Measurements from ENCODE around the gene IGF1R. TPM values are rescaled to one million over a fixed set of nuclear protein-coding genes. Genes with fewer than 3 reads are reported as not detected.
"Not testable (repeated sequence)": the region's sequence is repeated elsewhere in the genome, so short reads cannot be mapped to it uniquely, and the experiment has no call there.

The IGF1R gene
- total RNA-seq, 1 donor from 2014 or later = 97.7 TPM

DNA sequence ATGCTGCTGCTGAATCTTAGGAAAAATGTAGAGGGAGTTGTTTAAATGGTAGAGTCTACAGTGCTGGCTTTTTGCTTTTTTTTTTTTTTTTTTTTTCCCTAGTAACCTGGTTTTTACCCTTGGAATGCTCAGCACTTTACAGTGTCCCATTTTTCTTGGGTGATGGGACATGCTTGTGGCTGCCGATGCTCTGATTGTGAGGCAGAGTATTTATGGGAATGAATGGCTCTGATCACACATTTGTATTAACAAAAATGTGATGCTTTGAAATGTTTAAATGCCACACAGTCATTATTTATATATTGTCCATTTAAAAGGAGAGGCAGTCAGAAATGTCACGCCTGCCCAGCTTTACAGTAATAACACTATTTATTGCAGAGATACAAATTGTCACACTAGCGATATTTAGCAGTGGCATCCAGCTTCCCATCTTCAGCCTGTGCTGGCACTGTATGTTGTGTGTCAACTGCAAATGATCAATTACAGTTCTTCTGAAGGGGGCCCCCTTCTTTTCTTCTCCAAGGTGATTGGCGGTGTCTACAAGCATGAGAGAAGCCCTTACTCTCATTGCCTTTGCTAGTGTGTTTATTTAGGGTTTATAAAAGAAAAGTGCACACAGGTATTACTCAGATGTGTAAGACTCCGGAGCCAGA, 30.9 kb upstream of the IGF1R start:
- H3K4me3 ChIP-seq = no peak overlapping the region
- no peaks in the 10 kb centered on the region for H3K9me3 ChIP-seq
- no peaks in the 10 kb centered on the region for H3K36me3 ChIP-seq
- intact Hi-C loops (cut with DNase I) = no loop called here
- no peaks in the 10 kb centered on the region for H3K27me3 ChIP-seq
- DNase-seq (ENCODE audit: extremely low spot score in 2 of 2) = no peak
- TF ChIP-seq POLR2AphosphoS5 (IDR thresholded peaks at IDR 0.05; ENCODE audit: insufficient read depth in 1 of 2, low read depth in 1 of 2) (no peak), POLR2A (IDR thresholded peaks at IDR 0.05) (no peak)
- TF ChIP-seq, protein P1, sequence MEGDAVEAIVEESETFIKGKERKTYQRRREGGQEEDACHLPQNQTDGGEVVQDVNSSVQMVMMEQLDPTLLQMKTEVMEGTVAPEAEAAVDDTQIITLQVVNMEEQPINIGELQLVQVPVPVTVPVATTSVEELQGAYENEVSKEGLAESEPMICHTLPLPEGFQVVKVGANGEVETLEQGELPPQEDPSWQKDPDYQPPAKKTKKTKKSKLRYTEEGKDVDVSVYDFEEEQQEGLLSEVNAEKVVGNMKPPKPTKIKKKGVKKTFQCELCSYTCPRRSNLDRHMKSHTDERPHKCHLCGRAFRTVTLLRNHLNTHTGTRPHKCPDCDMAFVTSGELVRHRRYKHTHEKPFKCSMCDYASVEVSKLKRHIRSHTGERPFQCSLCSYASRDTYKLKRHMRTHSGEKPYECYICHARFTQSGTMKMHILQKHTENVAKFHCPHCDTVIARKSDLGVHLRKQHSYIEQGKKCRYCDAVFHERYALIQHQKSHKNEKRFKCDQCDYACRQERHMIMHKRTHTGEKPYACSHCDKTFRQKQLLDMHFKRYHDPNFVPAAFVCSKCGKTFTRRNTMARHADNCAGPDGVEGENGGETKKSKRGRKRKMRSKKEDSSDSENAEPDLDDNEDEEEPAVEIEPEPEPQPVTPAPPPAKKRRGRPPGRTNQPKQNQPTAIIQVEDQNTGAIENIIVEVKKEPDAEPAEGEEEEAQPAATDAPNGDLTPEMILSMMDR (IDR thresholded peaks at IDR 0.05) = no peak
- H3K27ac ChIP-seq = no peak overlapping the region
- no peaks in the 10 kb centered on the region for H3K4me1 ChIP-seq

DNA sequence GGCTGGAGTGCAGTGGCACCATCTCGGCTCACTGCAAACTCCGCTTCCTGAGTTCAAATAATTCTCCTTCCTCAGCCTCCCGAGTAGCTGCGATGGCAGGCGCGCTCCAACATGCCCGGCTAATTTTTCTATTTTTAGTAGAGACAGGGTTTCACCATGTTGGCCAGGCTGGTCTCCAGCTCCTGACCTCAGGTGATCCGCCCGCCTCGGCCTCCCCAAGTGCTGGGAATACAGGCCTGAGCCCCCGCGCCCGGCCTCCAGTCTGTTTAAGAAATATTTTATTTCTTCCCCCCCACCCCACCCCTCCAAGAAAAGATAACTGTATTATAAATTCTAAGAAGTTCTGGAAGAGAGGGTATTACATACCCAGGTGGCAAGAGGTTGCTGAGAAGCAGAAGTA, 29.8 kb upstream of the IGF1R start:
- DNase-seq (ENCODE audit: extremely low spot score in 2 of 2); H3K27me3 ChIP-seq; H3K9me3 ChIP-seq; H3K36me3 ChIP-seq; H3K4me3 ChIP-seq; intact Hi-C loops (cut with DNase I); H3K4me1 ChIP-seq; H3K27ac ChIP-seq: not testable (repeated sequence)

DNA sequence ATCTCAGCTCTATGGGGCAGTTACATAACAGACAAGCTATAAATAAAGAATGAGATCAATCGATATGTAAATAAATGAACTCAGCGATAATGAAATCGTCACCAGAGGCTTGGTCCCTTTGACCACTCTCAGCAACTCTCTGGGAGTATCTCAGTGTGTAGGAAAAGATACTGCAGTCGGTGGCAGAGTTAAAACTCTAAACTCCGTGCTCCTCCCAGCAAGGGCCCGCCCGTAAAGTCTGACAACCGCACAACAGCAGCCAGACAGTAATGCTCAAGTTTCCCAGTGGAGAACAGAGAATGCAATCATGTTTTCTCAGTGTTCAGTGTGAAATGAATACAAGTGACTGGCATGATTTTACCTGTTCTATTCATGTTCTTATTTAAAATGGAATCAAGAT, 28.3 kb upstream of the IGF1R start:
- H3K27ac ChIP-seq = no peak overlapping the region
- intact Hi-C loops (cut with DNase I) = no loop called here

DNA sequence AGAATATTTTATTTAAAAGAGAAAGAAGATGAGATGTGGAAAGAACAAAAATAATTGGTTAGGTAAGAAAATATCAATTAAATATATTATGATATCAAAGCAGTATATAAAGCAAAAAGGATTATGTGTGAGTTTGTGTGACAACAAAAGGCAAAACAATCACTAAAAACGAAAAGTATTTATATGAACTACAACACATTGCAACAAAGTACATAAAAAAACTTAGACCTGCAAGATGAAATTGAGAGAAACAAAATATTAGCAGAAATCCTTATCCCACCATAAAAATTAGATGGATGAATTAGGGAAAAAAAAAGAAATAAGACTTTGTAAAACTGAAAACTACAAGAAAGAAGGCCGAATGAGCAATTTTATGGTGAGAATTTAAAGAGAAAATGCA, 27.3 kb upstream of the IGF1R start:
- intact Hi-C loops (cut with DNase I) = no loop called here
- Histone ChIP-seq H3K36me3 (no peaks in the 10 kb centered on the region), H3K4me1 (no peaks in the 10 kb centered on the region), H3K9me3 (no peaks in the 10 kb centered on the region), H3K4me3 (no peak overlapping the region), H3K27me3 (no peaks in the 10 kb centered on the region), H3K27ac (no peak overlapping the region)
- no peak for DNase-seq (ENCODE audit: extremely low spot score in 2 of 2)
- TF ChIP-seq POLR2AphosphoS5 (IDR thresholded peaks at IDR 0.05; ENCODE audit: insufficient read depth in 1 of 2, low read depth in 1 of 2) = no peak
- TF ChIP-seq, protein P1 (IDR thresholded peaks at IDR 0.05) = no peak
- TF ChIP-seq POLR2A (IDR thresholded peaks at IDR 0.05) = no peak

More for the DNA sequence above, 28.3 kb upstream of the IGF1R start:
- Histone ChIP-seq H3K9me3 (no peaks in the 10 kb centered on the region), H3K27me3 (no peaks in the 10 kb centered on the region), H3K4me1 (no peaks in the 10 kb centered on the region), H3K36me3 (no peaks in the 10 kb centered on the region), H3K4me3 (no peak overlapping the region)
- no peak for TF ChIP-seq POLR2AphosphoS5 (IDR thresholded peaks at IDR 0.05; ENCODE audit: insufficient read depth in 1 of 2, low read depth in 1 of 2)
- TF ChIP-seq, protein P1 (IDR thresholded peaks at IDR 0.05) = no peak
- TF ChIP-seq POLR2A (IDR thresholded peaks at IDR 0.05) = no peak
- DNase-seq (ENCODE audit: extremely low spot score in 2 of 2) = no peak

DNA sequence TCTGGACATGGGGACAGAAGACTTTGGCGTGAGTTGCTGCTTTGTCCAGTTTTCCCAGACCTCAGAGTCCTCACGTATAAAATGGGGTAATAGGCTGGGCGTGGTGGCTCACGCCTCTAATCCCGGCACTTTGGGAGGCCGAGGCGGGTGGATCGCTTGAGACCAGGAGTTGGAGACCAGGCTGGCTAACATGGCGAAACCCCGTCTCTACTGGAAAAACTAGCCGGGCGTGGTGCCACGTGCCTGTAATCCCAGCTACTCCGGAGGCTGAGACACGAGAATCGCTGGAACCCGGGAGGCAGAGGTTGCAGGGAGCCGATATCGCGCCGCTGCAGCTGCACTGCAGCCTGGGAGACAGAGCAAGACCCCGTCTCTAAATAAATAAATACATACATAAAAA, 22.7 kb upstream of the IGF1R start:
- TF ChIP-seq POLR2A (IDR thresholded peaks at IDR 0.05) (no peak), POLR2AphosphoS5 (IDR thresholded peaks at IDR 0.05; ENCODE audit: insufficient read depth in 1 of 2, low read depth in 1 of 2) (no peak)
- TF ChIP-seq, protein P1 (IDR thresholded peaks at IDR 0.05) = no peak
- Histone ChIP-seq H3K9me3 (no peaks in the 10 kb centered on the region), H3K36me3 (no peaks in the 10 kb centered on the region), H3K4me3 (no peak overlapping the region), H3K27me3 (no peaks in the 10 kb centered on the region), H3K27ac (no peak overlapping the region), H3K4me1 (no peaks in the 10 kb centered on the region)
- intact Hi-C loops (cut with DNase I) = no loop called here
- DNase-seq (ENCODE audit: extremely low spot score in 2 of 2) = no peak
